HepG2 (cell line): ENCODE results near the gene GAS2. TPM values are rescaled to one million over a fixed set of nuclear protein-coding genes. Genes with fewer than 3 reads are reported as not detected.

Experiments used
- AKAP8 ChIP-seq: sonication (generic); formaldehyde crosslinking; IDR thresholded peaks from 2 replicates; pipeline ENCODE4 v1.5.1; 2020; ENCODE audit warnings: mild to moderate bottlenecking, missing genetic modification reagents
- ATF6 ChIP-seq: sonication (generic); formaldehyde crosslinking; conservative IDR thresholded peaks from 2 replicates; pipeline ENCODE4 v1.4.0; 2020; ENCODE audit warnings: missing genetic modification reagents
- E2F2 ChIP-seq: sonication (generic); formaldehyde crosslinking; IDR thresholded peaks from 2 replicates; pipeline ENCODE4 v1.4.0; 2020; ENCODE audit warnings: missing genetic modification reagents, borderline replicate concordance
- ELF4 ChIP-seq: sonication (generic); formaldehyde crosslinking; IDR thresholded peaks from 2 replicates; pipeline ENCODE4 v1.5.0; 2020; ENCODE audit warnings: missing genetic modification reagents, mild to moderate bottlenecking, moderate library complexity, borderline replicate concordance
- HCFC1 ChIP-seq: fragments of 150-350 bp; IDR thresholded peaks from 2 replicates; pipeline ENCODE4 v1.6.1; 2014; ENCODE audit warnings: low read depth, low read length
- HOXA5 ChIP-seq: sonication (generic); formaldehyde crosslinking; IDR thresholded peaks from 2 replicates; pipeline ENCODE4 v1.4.0; 2020; ENCODE audit warnings: missing genetic modification reagents
- KLF6 ChIP-seq: IDR thresholded peaks from 2 replicates; pipeline ENCODE4 v1.8.0; 2016; ENCODE audit warnings: missing biosample characterization, missing genetic modification reagents
- NCOA1 ChIP-seq: sonication (generic); formaldehyde crosslinking; IDR thresholded peaks from 2 replicates; pipeline ENCODE4 v1.9.0; 2021; ENCODE audit warnings: missing genetic modification reagents
- NFAT5 ChIP-seq: sonication (generic); formaldehyde crosslinking; IDR thresholded peaks from 2 replicates; pipeline ENCODE4 v1.4.0; 2020; ENCODE audit warnings: missing genetic modification reagents
- NFYB ChIP-seq: sonication (generic); formaldehyde crosslinking; IDR thresholded peaks from 2 replicates; pipeline ENCODE4 v1.4.0; 2020; ENCODE audit warnings: missing genetic modification reagents
- PHF21A ChIP-seq: sonication (generic); formaldehyde crosslinking; IDR thresholded peaks from 2 replicates; pipeline ENCODE4 v1.5.0; 2020; ENCODE audit warnings: mild to moderate bottlenecking, missing genetic modification reagents
- PTBP1 ChIP-seq: fragments of 200-400 bp; formaldehyde crosslinking; IDR thresholded peaks from 2 replicates; pipeline ENCODE4 v1.6.1; 2018; ENCODE audit warnings: low read length, low read depth; ENCODE audit not compliant: poor library complexity, severe bottlenecking
- SUZ12 ChIP-seq: fragments of 150-350 bp; IDR thresholded peaks from 2 replicates; pipeline ENCODE4 v1.6.1; 2014; ENCODE audit warnings: low read depth, low read length
- ZGPAT ChIP-seq: IDR thresholded peaks from 2 replicates; pipeline ENCODE4 v1.6.1; 2016; ENCODE audit warnings: mild to moderate bottlenecking
- ZMYM4 ChIP-seq: sonication (generic); formaldehyde crosslinking; IDR thresholded peaks from 2 replicates; pipeline ENCODE4 v1.8.1; 2023; ENCODE audit warnings: mild to moderate bottlenecking, missing genetic modification reagents
- ZNF276 ChIP-seq: sonication (generic); formaldehyde crosslinking; IDR thresholded peaks from 2 replicates; pipeline ENCODE4 v1.4.0; 2020; ENCODE audit warnings: mild to moderate bottlenecking, low read depth, missing genetic modification reagents
- ZNF496 ChIP-seq: sonication (generic); formaldehyde crosslinking; IDR thresholded peaks from 2 replicates; pipeline ENCODE4 v1.8.1; 2023; ENCODE audit warnings: mild to moderate bottlenecking, moderate library complexity, missing genetic modification reagents; ENCODE audit not compliant: insufficient replicate concordance
- ZNF557 ChIP-seq: sonication (generic); formaldehyde crosslinking; IDR thresholded peaks from 2 replicates; pipeline ENCODE4 v1.4.0; 2020; ENCODE audit warnings: missing genetic modification reagents
- polyA plus RNA-seq, 8 experiments: library from polyadenylated mRNA; depleted of rRNA in 3 of 8; stranded (reverse) in 7 of 8; unstranded in 1 of 8; fragments of >200 nt; fragmentation: Illumina TruSeq in 4 of 8; extraction: Trizol in 4 of 8; gene quantifications; 2 replicates each; pipeline versions ENCODE4 v1.2.1 to v1.2.3, GENCODE V29; 2011 to 2016; ENCODE audit warnings: low read depth in 4 of 8, missing spikeins in 1 of 8, mixed read lengths in 1 of 8; ENCODE audit not compliant: insufficient read depth in 1 of 8
- total RNA-seq, 5 experiments: library from RNA; depleted of rRNA; stranded (reverse); fragments of >200 nt; fragmentation: Illumina TruSeq; extraction: Trizol; gene quantifications; 2 replicates each; pipeline ENCODE4 v1.2.3, GENCODE V29; 2016; ENCODE audit warnings: low read depth in 1 of 5

GAS2 gene
- total and polyA plus RNA-seq, 2 of the 13 experiments (the other 11 are each of a cell fraction or from before 2014, with no cell fraction given), result 26.0 to 85.1 TPM

- TF ChIP-seq NCOA1 (CRISPR knock-in tag), result no peak
- no peak for TF ChIP-seq ZNF557
- TF ChIP-seq ZNF496 (CRISPR knock-in tag), result no peak
- no peak for TF ChIP-seq E2F2 (CRISPR knock-in tag)
- peak; percentile 49; the same call in 1 of the 2 replicates for TF ChIP-seq ZMYM4 (CRISPR knock-in tag)
- no peak for TF ChIP-seq KLF6
- TF ChIP-seq ZGPAT (CRISPR knock-in tag), result peak; percentile 64; the same call in 1 of the 2 replicates
- TF ChIP-seq HOXA5, result peak; percentile 75
- no peak for TF ChIP-seq NFAT5 (CRISPR knock-in tag)
- 0 out of 2 replicates have a peak, but pooled peaks have one; percentile 28 for TF ChIP-seq AKAP8 (CRISPR knock-in tag)
- TF ChIP-seq ELF4 (CRISPR knock-in tag), result no peak
- no peak for TF ChIP-seq PTBP1
- 0 out of 2 replicates have a peak, but pooled peaks have one; percentile 6 for TF ChIP-seq NFYB
- TF ChIP-seq ZNF276, result no peak
- no peak for TF ChIP-seq ATF6 (CRISPR knock-in tag)
- no peak for TF ChIP-seq HCFC1
- no peak for TF ChIP-seq SUZ12
- peak; percentile 68; the same call in 1 of the 2 replicates for TF ChIP-seq PHF21A (CRISPR knock-in tag)
Observed at GRCh38 chr11:22666688-22667439, 453 bp downstream of the GAS2 start (continued).
